Measurements from ENCODE around the gene ZNF789. TPM values are rescaled to one million over a fixed set of nuclear protein-coding genes. Genes with fewer than 3 reads are reported as not detected.

The ZNF789 gene
- total and polyA plus RNA-seq, 2 of the 13 experiments (the other 11 are each of a cell fraction or from before 2014, with no cell fraction given): 19.8 to 25.1 TPM

DNA sequence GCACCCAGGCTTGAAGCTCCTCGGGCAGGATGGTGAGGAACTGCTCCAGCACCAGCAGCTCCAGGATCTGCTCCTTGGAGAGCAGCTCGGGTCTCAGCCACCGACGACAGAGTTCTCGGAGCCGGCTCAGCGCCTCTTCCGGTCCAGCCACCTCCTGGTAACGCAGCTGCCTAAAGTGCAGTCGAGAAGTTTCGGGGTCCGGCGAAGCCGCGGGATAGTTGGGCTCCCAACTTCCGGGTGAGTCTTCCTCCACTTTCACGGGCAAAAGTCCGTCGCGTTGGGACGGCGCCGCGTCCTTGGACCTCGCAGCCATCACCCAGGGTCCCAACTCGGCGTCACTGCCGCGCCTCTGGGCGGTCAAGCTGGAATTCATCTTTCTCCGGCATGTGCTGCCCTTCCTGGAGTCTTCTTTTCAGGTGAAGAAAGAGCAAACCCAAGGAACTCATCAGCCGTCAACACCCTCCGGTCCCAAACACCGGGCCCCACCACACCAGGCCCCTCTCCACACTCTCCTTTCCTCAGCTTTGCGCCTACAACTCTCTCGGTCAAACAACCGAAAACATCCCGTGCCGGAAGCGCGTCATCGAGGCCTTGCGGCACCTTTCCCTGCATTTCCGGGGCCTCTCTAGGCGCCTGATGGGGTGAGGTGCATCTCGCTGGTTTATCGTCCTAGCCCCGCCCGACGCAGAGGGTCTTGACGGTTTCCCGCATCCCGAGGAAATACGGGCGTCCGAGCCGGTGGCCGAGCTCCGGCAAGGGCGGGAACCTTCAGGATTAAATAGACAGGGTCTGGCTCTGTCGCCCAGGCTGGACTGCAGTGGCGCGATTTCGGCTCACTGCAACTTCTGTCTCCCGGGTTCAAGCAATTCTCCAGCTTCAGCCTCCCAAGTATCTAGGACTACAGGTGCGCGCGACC, 27.3 kb downstream of the ZNF789 start, which contains the start of gene ZNF394 (continued):
- TF ChIP-seq ZNF337 (CRISPR knock-in tag; IDR thresholded peaks at IDR 0.05; ENCODE audit: borderline replicate concordance, low read depth) (peak; percentile 67), ZFP36L1 (CRISPR knock-in tag; IDR thresholded peaks at IDR 0.05) (peak; percentile 63; the same call in 1 of the 2 replicates), ZNF274 (CRISPR knock-in tag; IDR thresholded peaks at IDR 0.05) (peak; percentile 81), ZNF558 (CRISPR knock-in tag; IDR thresholded peaks at IDR 0.05; ENCODE audit: borderline replicate concordance) (peak; percentile 38), ZKSCAN8 (CRISPR knock-in tag; IDR thresholded peaks at IDR 0.05; ENCODE audit: borderline replicate concordance) (peak; percentile 39; the same call in 1 of the 2 replicates), NR2F6 (IDR thresholded peaks at IDR 0.05) (no peak), NR2F6 (CRISPR knock-in tag; IDR thresholded peaks at IDR 0.05) (peak; percentile 46; the same call in 1 of the 2 replicates), FOXA1 (IDR thresholded peaks at IDR 0.05) (no peak), FOXA1 (CRISPR knock-in tag; IDR thresholded peaks at IDR 0.05) (no peak), ERF (CRISPR knock-in tag; IDR thresholded peaks at IDR 0.05) (peak; percentile 33; the same call in 1 of the 2 replicates), SOX13 (IDR thresholded peaks at IDR 0.05) (no peak), SOX13 (CRISPR knock-in tag; conservative IDR thresholded peaks at IDR 0.05 in 1 of 2, IDR thresholded peaks at IDR 0.05 in 1 of 2) (0 out of 4 replicates have a peak, but pooled peaks of 1 of the 2 experiments have one; percentile 22), ZNF230 (CRISPR knock-in tag; IDR thresholded peaks at IDR 0.05) (no peak), KDM2A (CRISPR knock-in tag; IDR thresholded peaks at IDR 0.05; ENCODE audit: borderline replicate concordance, low read depth) (peak; percentile 94), SP1 (IDR thresholded peaks at IDR 0.05) (no peak), SP1 (CRISPR knock-in tag; IDR thresholded peaks at IDR 0.05) (peak; percentile 56; the same call in 1 of the 2 replicates), ZFP1 (CRISPR knock-in tag; IDR thresholded peaks at IDR 0.05) (0 out of 2 replicates have a peak, but pooled peaks have one; percentile 70), ZNF670 (CRISPR knock-in tag; IDR thresholded peaks at IDR 0.05; ENCODE audit: borderline replicate concordance) (peak; percentile 68; the same call in 1 of the 2 replicates), YEATS4 (CRISPR knock-in tag; IDR thresholded peaks at IDR 0.05; ENCODE audit: borderline replicate concordance) (peak; percentile 86), MEF2D (CRISPR knock-in tag; IDR thresholded peaks at IDR 0.05) (peak; percentile 61; the same call in 1 of the 2 replicates), ZNF772 (CRISPR knock-in tag; IDR thresholded peaks at IDR 0.05) (0 out of 2 replicates have a peak, but pooled peaks have one; percentile 17)
- TF ChIP-seq, protein P1, sequence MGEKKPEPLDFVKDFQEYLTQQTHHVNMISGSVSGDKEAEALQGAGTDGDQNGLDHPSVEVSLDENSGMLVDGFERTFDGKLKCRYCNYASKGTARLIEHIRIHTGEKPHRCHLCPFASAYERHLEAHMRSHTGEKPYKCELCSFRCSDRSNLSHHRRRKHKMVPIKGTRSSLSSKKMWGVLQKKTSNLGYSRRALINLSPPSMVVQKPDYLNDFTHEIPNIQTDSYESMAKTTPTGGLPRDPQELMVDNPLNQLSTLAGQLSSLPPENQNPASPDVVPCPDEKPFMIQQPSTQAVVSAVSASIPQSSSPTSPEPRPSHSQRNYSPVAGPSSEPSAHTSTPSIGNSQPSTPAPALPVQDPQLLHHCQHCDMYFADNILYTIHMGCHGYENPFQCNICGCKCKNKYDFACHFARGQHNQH (CRISPR knock-in tag; IDR thresholded peaks at IDR 0.05): peak; percentile 93; the same call in 1 of the 2 replicates
- TF ChIP-seq, protein P2, sequence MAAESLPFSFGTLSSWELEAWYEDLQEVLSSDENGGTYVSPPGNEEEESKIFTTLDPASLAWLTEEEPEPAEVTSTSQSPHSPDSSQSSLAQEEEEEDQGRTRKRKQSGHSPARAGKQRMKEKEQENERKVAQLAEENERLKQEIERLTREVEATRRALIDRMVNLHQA (CRISPR knock-in tag; IDR thresholded peaks at IDR 0.05): no peak
- TF ChIP-seq, protein P3, sequence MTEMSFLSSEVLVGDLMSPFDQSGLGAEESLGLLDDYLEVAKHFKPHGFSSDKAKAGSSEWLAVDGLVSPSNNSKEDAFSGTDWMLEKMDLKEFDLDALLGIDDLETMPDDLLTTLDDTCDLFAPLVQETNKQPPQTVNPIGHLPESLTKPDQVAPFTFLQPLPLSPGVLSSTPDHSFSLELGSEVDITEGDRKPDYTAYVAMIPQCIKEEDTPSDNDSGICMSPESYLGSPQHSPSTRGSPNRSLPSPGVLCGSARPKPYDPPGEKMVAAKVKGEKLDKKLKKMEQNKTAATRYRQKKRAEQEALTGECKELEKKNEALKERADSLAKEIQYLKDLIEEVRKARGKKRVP (CRISPR knock-in tag; IDR thresholded peaks at IDR 0.05): peak in 1 of 2 experiments; percentile 29; a peak in 1 of 4 replicates
- TF ChIP-seq, protein P4, sequence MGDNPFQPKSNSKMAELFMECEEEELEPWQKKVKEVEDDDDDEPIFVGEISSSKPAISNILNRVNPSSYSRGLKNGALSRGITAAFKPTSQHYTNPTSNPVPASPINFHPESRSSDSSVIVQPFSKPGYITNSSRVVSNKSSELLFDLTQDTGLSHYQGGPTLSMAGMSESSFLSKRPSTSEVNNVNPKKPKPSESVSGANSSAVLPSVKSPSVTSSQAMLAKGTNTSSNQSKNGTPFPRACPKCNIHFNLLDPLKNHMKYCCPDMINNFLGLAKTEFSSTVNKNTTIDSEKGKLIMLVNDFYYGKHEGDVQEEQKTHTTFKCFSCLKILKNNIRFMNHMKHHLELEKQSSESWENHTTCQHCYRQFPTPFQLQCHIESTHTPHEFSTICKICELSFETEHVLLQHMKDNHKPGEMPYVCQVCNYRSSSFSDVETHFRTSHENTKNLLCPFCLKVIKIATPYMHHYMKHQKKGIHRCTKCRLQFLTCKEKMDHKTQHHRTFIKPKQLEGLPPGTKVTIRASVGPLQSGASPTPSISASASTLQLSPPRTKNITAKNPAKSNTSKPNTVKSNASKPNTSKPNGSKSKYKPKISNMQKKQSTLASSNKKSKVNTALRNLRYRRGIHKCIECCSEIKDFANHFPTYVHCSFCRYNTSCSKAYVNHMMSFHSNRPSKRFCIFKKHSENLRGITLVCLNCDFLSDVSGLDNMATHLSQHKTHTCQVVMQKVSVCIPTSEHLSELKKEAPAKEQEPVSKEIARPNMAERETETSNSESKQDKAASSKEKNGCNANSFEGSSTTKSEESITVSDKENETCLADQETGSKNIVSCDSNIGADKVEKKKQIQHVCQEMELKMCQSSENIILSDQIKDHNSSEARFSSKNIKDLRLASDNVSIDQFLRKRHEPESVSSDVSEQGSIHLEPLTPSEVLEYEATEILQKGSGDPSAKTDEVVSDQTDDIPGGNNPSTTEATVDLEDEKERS (CRISPR knock-in tag; IDR thresholded peaks at IDR 0.05): peak; percentile 18; the same call in 1 of the 2 replicates

All from HepG2 (cell line).